Activated T-cell treated with anti-CD3 and anti-CD28 coated beads, Interleukin-2, amount 50 U/mL, for 1 hour (primary cell): ENCODE data around the gene SCAP.
"Not testable (repeated sequence)": the region's sequence is repeated elsewhere in the genome, so short reads cannot be mapped to it uniquely, and the experiment has no call there.

Experiments
- DNase-seq: peaks from one replicate; pipeline ENCODE4 v3.0.0-alpha.2; 2020

The SCAP gene

DNA sequence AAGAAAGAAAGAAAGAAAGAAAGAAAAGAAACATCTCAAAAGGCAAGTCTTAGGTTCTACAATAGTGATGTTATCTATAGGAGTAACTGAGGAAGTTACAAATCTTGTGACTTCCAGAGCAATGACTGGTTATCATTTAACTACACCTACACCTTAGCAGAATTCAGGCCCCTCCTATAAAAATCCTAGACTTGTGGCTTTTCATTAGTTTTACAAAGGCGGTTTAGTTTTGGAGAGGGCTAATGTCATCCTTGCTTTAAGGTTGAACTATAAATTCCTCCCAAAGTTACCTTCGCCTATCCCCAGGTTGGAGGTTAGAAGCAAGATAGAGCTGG is 4.1 kb upstream of the SCAP start:
- no peak for DNase-seq

DNA sequence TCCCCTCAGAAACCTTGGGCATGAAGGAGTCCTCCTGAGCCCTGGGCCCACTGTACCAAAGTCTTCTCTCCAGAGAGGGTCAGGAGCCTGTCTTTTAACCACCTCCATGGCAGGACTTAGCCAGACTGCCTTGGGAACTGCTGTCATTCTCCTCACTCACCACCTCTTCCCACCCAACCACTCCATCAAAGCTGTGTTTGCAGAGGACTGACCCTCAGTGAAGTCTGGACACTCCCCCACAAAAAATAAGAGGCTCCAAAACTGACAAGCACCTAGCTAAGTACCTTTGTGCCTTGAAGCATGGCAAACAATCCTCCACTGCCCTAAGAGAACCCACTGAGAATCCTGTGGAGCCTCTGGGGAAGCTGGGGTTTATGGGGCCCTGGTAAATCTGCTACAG is 2.3 kb upstream of the SCAP start:
- no peak for DNase-seq

DNA sequence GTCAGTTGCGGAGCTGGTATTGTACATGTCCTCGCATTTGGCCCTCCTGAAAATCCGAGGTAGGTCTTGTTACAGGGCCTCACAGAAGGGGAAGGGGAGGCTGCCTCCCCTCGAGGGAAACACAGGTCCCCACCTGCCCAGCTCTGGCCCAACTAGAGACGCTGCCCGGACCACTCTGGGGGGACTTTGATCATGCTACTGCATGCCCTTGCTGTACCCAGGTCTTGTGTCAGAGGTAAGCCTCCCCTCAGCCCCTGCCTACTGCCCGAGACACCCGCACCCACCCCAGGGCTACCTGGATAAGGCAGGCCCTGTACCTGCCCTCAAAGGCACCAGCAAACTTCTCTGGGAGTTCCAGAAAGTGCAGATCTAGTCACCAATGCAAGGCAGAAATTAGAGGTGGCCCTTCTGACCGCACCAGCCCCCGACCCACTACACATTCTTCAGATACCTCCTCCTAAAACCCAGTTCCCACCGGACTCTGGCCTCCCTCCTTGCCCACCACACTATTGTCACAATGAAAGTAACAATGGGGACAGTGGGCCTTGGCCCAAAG is 981 bp upstream of the SCAP start:
- no peak for DNase-seq

DNA sequence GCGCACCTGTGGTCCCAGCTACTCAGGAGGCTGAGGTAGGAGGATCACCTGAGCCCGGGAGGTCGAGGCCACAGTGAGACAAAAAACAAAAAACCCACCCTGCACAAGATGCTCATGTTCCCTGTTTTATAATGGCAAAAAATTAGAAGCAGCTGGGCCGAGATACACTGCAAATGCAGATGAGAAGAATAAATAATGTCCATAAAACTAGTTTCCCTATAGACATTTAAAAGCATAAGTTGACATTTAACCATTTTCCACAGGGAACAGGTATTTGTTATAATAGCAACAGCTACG is 537 bp upstream of the SCAP start:
- no peak for DNase-seq

DNA sequence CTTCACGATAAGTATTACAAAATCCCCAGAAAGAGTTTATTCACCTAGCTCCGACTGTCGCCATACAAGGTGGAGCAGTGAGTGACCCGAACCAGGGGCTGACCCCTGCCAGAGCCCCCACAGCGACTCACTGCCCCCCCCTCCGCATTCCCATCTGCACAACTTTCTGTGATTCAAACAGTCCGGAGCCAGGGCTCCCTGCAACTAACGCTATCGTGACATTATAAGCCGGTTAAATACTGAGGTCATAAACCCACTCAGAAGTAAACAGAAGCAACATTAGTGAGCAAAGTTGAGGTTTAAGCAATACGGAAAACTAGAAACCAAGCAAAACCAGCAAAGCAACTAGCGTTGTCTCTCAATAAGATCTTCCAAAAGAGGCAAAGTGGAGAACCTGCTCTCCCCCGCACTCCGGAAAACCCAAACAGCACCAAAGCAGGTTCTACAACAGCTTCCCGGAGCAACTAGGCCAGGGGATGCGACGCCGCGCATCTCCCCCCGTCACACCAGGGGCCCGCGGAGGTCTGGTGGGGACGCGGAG is 642 bp downstream of the SCAP start:
- no peak for DNase-seq

- DNase-seq: no peak
Observed at GRCh38 chr3:47473391-47473790, 2.4 kb downstream of the SCAP start.

- no peak for DNase-seq
Observed at GRCh38 chr3:47469616-47470015, 6.1 kb downstream of the SCAP start.

DNA sequence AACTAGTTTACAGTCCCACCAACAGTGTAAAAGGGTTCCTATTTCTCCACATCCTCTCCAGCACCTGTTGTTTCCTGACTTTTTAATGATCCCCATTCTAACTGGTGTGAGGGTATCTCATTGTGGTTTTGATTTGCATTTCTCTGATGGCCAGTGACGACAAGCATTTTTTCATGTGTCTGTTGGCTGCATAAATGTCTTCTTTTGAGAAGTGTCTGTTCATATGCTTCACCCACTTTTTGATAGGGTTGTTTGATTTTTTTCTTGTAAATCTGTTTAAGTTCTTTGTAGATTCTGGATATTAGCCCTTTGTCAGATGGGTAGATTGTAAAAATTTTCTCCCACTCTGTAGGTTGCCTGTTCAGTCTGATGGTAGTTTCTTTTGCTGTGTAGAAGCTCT is 7.4 kb downstream of the SCAP start:
- DNase-seq: not testable (repeated sequence)

DNA sequence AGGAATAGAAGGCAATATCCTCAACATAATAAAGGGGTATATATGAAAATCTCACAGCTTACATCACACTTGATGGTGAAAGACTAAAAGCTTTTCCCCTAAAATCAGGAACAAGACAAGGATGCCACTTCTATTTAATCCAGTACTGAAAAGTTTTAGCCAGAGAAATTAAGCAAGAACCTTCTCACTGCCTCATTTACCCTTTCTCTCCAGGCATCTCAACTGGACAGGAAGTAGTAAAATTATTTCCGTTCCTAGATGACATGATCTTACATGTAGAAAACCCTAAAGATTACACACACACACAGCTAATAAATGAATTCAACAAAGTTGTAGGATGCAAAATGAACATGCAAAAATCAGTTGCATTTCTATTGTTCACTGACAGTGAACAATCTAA is 11.2 kb downstream of the SCAP start:
- no peak for DNase-seq

DNA sequence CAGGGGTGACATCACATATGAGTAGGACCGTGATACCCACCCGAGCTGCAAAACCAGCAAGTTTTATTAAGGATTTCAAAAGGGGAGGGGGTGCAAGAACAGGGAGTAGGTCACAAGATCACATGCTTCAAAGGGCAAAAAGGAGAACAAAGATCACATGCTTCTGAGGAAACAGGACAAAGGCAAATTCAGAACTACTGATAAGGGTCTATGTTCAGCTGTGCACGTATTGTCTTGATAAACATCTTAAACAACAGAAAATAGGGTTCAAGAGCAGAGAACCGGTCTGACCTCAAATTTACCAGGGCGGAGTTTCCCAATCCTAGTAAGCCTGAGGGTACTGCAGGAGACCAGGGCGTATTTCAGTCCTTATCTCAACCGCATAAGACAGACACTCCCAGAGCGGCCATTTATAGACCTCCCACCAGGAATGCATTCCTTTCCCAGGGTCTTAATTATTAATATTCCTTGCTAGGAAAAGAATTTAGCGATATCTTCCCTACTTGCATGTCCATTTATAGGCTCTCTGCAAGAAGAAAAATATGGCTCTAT is 16.1 kb downstream of the SCAP start:
- DNase-seq: not testable (repeated sequence)

GRCh38 chr3:47456984-47457383 is 18.8 kb downstream of the SCAP start:
- DNase-seq: no peak

- no peak for DNase-seq
Observed at GRCh38 chr3:47455806-47456452, 19.8 kb downstream of the SCAP start.

DNA sequence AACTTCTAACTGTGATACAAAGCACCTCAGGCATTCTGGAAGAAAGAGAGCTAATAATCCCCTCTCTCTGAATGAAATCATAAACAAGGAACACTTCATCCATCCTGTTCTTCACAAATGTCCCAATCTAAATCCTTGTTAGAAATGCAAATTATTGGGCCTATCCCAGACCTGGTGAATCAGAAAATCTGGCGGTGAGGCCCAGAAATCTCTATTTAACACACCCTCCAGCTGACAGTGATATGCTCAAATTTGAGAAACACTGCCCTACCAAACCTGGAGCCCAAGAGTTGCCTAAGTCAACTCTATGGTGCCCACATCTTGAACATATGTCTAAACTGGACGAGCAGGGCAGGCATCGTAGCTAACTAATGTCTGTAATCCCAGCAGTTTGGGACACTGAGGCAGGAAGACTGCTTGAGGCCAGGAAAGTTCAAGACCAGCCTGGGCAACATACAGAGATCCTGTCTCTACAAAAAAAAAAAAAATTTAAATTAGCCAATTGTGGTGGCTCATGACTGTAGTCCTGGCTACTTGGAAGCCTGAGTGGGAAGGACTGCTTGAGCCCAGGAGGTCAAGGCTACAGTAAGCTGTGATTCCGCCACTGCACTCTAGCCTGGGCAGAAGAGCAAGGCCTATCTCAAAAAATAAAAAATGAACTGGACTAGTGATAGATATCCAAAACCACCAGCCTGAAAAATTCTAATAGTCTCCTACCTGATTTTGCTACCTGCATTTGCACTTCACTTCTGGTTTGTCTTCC is 23.1 kb downstream of the SCAP start:
- DNase-seq: no peak

GRCh38 chr3:47444103-47444502 is 31.6 kb downstream of the SCAP start:
- DNase-seq: no peak

DNA sequence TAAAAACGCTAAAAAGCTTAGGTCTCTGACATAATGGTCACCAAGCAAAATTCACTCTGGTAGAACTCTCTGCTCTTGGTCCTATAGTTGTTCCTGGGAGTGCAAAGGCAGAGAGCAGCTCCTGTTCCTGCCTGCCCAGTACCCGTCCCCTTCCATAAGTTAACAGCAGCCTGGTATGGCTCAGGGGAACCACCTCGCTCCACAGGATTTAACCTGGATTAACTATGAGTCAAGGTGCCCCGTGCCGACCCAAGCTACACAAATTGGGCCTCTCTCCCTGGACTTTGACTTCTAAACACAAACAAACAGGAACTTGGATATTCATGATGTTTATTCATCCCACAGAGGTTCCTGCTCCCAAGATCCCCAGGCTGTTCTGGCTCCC is 32.1 kb downstream of the SCAP start:
- DNase-seq: no peak

GRCh38 chr3:47441796-47442551 is 33.8 kb downstream of the SCAP start:
- no peak for DNase-seq

- no peak for DNase-seq
Observed at GRCh38 chr3:47440131-47440530, 35.6 kb downstream of the SCAP start.

DNA sequence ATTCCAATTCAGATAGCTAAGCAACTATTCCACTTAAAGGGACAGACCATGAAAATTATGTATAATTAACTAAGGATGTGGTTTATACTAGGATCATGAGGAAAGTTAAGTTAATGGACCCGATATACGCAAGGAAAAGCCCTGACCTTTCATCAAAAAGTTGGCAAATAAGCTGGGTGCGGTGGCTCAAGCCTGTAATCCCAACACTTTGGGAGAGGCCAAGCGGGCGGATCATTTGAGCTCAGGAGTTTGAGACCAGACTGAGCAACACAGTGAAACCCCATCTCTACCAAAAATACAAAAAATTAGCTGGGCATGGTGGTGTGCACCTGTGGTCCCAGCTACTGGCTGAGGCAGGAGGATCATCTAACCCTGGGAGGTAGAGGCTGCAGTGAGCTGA is 39.6 kb downstream of the SCAP start:
- DNase-seq: no peak

GRCh38 chr3:47434849-47435248 is 40.9 kb downstream of the SCAP start:
- no peak for DNase-seq

DNA sequence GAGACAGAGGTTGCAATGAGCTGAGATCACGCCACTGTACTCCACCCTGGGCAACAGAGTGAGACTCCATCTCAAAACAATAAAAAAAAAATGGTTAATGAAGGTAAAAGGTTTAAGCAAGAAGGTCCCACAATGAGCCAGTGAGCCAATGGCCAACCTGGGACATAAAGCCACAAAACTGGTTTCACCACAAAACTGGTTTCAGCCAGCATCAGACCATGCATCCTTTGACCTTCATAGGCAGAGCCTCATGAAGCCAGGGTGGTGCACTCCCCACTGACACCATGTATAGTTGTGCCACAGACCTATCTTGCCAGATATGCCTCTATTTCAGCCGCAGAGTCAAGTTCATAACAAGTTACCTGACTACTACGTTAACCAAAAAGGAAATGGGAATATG is 41.9 kb downstream of the SCAP start:
- no peak for DNase-seq

- DNase-seq: no peak
Observed at GRCh38 chr3:47432673-47433072, 43.1 kb downstream of the SCAP start.

DNA sequence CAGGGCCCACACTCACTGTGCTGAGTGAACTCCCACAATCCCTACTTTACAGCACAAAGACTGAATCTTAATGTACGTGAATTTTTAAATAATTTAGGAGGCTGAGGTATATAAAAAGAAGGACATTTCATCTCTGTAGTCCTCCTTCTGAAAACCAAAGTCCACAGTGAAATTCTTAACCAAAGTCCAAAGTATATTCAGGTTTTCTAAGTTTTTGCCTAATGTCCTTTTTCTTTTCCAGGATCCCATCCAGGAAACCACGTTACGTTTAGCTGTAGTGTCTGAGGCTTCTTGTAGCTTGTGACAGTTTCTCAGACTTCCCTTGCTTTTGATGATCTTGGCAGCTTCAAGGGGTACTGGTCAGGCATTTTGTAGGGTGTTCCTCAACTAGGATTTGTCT is 44.5 kb downstream of the SCAP start:
- DNase-seq: no peak

GRCh38 chr3:47430606-47431005 is 45.1 kb downstream of the SCAP start:
- DNase-seq: no peak
